Lower leg skin (tissue), 3 donors: Measurements from ENCODE around the gene NFKBIB.

Experiments used
- CTCF ChIP-seq, 3 donors: fragments of 450-650 bp; IDR thresholded peaks; one replicate each; pipeline ENCODE4 v1.5.1; 2016; ENCODE audit warnings: antibody characterized with exemption in 3 of 3, mild to moderate bottlenecking in 3 of 3, moderate library complexity in 2 of 3
- POLR2A ChIP-seq, 2 donors: fragments of 450-650 bp; IDR thresholded peaks; one replicate each; pipeline ENCODE4 v1.6.1; 2016 to 2017; ENCODE audit warnings: antibody characterized with exemption in 2 of 2, mild to moderate bottlenecking in 1 of 2, moderate library complexity in 1 of 2

GRCh38 chr19:38928391-38929001 is 28.7 kb downstream of the NFKBIB start:
- TF ChIP-seq POLR2A (IDR thresholded peaks at IDR 0.05) = no peak
- TF ChIP-seq CTCF (IDR thresholded peaks at IDR 0.05) = no peak
